GM12891 (cell line): ENCODE data around the gene HOXA13.

ENCODE experiments used
- PAX5 ChIP-seq: IDR thresholded peaks from 2 replicates; pipeline ENCODE4 v1.6.1; 2011; ENCODE audit warnings: low read length, moderate library complexity, mild to moderate bottlenecking; ENCODE audit not compliant: insufficient read depth, severe bottlenecking
- POLR2A ChIP-seq: IDR thresholded peaks from 2 replicates; pipeline ENCODE4 v1.6.1; 2011; ENCODE audit warnings: low read depth, low read length, control low read depth
- POLR2AphosphoS5 ChIP-seq: IDR thresholded peaks from 2 replicates; pipeline ENCODE4 v1.6.1; 2011; ENCODE audit warnings: low read depth, low read length, control low read depth
- SPI1 ChIP-seq: IDR thresholded peaks from 2 replicates; pipeline ENCODE4 v1.6.1; 2011; ENCODE audit warnings: low read depth, low read length, control low read depth
- TAF1 ChIP-seq: IDR thresholded peaks from 2 replicates; pipeline ENCODE4 v1.6.1; 2011; ENCODE audit warnings: low read depth, low read length, control low read depth

- no peak for TF ChIP-seq TAF1
- TF ChIP-seq POLR2A, result no peak
- TF ChIP-seq POLR2AphosphoS5, result no peak
- TF ChIP-seq SPI1, result no peak
- TF ChIP-seq PAX5, result no peak
Observed at GRCh38 chr7:27247000-27247399, 47.1 kb upstream of the HOXA13 start.
